ENCODE measurements around the gene PBRM1.

Gene PBRM1

GRCh38 chr3:52670621-52671521 lies 14.8 kb downstream of the PBRM1 start:
- no peak for DNase-seq (ENCODE audit: low read depth in 2 of 2)

- no peak for DNase-seq (ENCODE audit: low read depth in 2 of 2)
Observed at GRCh38 chr3:52663098-52663497, 22.6 kb downstream of the PBRM1 start.

GRCh38 chr3:52660046-52660445 lies 25.7 kb downstream of the PBRM1 start:
- DNase-seq (ENCODE audit: low read depth in 2 of 2) = no peak

DNA sequence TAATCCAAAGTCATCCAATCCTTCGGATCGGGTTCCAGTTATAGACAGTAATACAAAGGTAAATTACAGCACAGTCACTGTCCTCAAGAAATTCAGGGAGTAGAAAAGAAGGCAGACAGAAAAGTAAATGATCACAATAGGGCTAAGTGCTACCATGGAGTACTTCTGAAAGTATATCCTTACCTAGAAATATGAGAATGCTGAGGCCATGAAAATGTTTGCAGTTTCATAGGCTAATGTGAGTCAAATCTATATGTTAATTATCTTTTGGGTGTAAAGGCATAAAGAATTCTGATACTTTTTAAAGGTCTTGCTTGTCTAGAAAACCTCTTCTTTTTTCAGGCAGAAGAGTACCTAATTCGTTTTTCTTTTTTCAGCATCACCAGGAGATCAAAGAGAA lies 29.8 kb downstream of the PBRM1 start:
- DNase-seq (ENCODE audit: low read depth in 2 of 2) = no peak

DNA sequence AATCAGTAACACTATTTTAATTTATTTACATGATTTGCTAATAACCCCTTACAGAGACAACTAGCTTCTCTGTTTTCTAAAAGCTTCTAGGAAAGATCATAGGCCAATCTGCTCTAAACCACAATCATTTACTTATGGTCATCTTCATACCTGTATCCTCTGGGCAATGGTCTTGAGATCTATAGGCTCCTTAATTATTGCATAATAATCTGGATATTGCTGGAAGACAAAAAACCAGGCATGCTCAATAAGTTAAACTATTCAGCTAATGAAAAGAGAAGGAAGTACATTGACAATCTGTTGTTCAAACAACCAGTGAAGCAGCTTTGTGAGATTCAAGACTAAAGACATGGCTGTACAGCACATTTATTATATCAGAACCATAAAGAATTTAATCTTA lies 34.1 kb downstream of the PBRM1 start:
- no peak for DNase-seq (ENCODE audit: low read depth in 2 of 2)

DNA sequence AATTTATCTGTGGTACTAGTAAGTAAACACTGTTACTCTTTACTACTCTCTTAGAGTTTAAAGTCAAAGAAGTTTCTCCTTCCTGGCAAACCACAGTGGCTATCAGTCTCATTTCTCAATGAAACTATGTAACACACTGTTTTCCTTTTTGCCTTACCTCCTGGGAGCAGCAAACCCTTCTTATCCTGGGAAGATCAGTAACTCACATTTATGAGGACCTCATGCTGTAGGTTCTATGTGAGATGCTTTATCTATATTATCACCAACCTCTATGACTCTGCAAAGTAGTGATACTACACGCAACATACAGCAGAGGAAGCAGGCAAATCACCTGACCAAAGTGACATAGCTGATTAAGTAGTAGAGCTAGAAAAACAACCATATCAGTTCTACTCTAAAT lies 35.3 kb downstream of the PBRM1 start:
- DNase-seq (ENCODE audit: low read depth in 2 of 2) = no peak

GRCh38 chr3:52649461-52650210 lies 36.1 kb downstream of the PBRM1 start:
- DNase-seq (ENCODE audit: low read depth in 2 of 2) = no peak

GRCh38 chr3:52645549-52645948 lies 40.2 kb downstream of the PBRM1 start:
- no peak for DNase-seq (ENCODE audit: low read depth in 2 of 2)

DNA sequence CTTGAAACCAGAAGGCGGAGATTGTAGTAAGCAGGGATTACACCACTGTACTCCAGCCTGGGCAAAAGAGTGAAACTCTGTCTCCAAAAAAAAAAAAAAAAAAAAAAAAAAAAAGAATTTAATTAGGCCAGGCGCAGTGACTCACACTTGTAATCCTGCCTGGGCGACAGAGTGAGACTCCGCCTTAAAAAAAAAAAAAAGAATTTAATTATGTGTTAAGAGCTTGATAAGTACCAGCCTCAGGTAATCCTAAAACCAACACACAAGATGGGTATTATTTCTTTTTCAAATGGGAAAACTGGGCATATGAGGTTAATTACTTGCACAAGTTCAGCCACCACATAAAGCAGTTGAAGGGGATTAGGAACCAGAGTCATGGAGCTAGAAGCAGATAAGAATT lies 49.0 kb downstream of the PBRM1 start:
- no peak for DNase-seq (ENCODE audit: low read depth in 2 of 2)

- no peak for DNase-seq (ENCODE audit: low read depth in 2 of 2)
Observed at GRCh38 chr3:52633786-52634185, 51.9 kb downstream of the PBRM1 start.

GRCh38 chr3:52625041-52625440 lies 60.7 kb downstream of the PBRM1 start:
- DNase-seq (ENCODE audit: low read depth in 2 of 2) = no peak

GRCh38 chr3:52623234-52623792 lies 62.4 kb downstream of the PBRM1 start:
- no peak for DNase-seq (ENCODE audit: low read depth in 2 of 2)

DNA sequence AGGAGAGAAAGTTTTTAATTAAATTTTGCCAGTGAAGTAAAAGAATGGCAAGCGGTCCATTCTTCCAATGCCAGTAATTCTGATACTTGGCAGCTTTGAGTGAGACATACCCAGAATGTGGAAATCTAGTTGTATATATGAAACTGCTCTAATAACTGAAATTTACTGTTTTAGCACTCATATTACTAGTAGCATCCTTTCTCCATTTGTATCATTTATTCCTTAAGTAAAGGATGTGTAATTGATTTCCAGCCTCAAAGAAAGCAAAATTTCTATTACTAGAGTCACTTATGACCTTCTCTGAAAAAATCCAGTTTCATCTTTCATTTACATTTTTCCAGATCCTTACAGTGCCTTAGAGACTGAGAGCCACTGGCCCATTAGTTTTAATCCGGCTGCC lies 65.1 kb downstream of the PBRM1 start:
- no peak for DNase-seq (ENCODE audit: low read depth in 2 of 2)

- DNase-seq (ENCODE audit: low read depth in 2 of 2) = no peak
Observed at GRCh38 chr3:52615166-52615565, 70.5 kb downstream of the PBRM1 start.

GRCh38 chr3:52614689-52615088 lies 71.0 kb downstream of the PBRM1 start:
- no peak for DNase-seq (ENCODE audit: low read depth in 2 of 2)

GRCh38 chr3:52609316-52609815 lies 76.3 kb downstream of the PBRM1 start:
- DNase-seq (ENCODE audit: low read depth in 2 of 2) = no peak

DNA sequence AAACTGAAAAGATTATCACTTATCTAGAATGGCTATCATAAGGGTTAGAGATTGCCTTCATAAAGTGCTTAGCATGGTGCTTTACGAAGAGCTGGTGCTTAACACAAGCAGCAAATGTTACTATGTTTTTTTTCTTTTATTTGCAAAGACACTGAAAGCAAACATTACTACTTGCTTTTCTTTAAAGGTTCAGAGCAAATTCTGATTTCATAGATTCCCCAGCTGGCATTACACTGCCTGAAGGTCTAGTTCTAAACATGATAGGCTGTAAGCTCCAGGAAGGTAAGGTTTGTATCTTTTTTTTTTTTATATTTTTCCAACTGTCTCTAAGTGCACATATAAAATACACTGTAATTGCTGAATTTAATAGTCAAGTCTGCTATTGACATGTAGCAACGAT lies 77.4 kb downstream of the PBRM1 start:
- no peak for DNase-seq (ENCODE audit: low read depth in 2 of 2)

DNA sequence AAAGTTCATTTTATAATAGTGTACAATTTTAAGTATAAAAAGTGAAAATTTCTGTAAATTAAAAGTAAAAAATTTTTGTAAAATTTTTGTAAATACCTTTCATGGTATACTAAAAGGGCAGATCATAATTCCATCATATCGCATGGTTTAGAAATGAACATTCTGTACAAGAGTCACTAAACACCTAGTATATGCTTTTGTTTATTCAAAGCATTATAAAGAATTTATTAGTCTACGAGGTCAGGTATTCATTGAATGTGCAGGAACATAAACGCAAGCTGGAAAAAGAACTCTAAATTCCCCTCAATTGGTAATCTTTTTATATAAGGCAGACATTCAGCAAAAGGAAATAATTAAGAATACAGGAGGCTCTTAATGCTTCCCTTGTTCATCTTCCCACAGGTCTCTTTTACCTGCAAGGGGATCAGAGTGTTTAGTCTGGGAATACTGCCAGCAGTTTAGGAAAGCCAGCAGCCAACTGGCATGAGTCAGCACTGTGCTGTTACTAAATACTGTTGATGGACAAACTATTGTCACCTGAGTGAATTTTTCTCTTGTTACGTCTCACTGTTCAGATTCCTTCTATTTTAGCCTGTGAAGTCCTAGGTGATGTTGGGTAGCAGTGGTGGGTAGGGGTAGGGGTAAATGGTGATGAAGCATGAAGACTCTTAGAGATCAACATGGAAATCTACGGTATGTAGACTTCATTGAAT lies 79.2 kb downstream of the PBRM1 start:
- no peak for DNase-seq (ENCODE audit: low read depth in 2 of 2)

- DNase-seq (ENCODE audit: low read depth in 2 of 2) = no peak
Observed at GRCh38 chr3:52600258-52600657, 85.5 kb downstream of the PBRM1 start.

GRCh38 chr3:52596658-52597265 lies 89.0 kb downstream of the PBRM1 start:
- DNase-seq (ENCODE audit: low read depth in 2 of 2) = no peak

DNA sequence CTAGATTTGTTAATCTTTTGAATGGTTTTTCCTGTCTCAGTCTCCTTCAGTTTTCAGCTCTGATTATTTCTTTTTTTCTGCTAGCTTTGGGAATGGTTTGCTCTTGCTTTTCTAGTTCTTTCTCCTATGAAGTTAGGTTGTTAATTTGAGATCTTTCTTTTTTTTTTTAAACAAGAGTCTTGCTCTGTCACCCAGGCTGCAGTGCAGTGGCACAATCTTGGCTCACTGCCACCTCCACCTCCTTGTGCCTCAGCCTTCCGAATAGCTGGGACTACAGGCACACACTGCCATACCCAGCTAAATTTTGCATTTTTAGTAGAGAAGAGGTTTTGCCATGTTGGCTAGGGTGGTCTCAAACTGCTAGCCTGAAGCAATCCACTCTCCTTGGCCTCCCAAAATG lies 92.6 kb downstream of the PBRM1 start:
- no peak for DNase-seq (ENCODE audit: low read depth in 2 of 2)
